K562 (cell line): ENCODE results near the gene CDIPT. TPM values are rescaled to one million over a fixed set of nuclear protein-coding genes. Genes with fewer than 3 reads are reported as not detected.

Source experiments
- ATAC-seq: fragments of 200-7000 bp; cut with Tn5 transposase; 3 replicates; pipeline ENCODE4 v1.9.1; 2020; ENCODE audit warnings: moderate library complexity
- BruUV-seq: library from RNA; stranded (reverse); fragments of 400-500 nt; replicated peaks from 2 replicates; lab custom pipeline; 2021; lab: Mats Ljungman, UMichigan
- CTCF ChIA-PET: fragments of 300-600 bp; formaldehyde crosslinking; extraction: SDS; loops from one replicate; lab custom pipeline; 2021; ENCODE audit warnings: low intra/inter-chr PET ratio; lab: Yijun Ruan, JAX
- POLR2A ChIA-PET: fragments of 300-600, 350-650 bp; sonication (Branson Sonifier 250); formaldehyde crosslinking; extraction: SDS; loops from one replicate; lab custom pipeline; 2021; ENCODE audit warnings: antibody characterized with exemption, inconsistent platforms; lab: Yijun Ruan, JAX
- DNase-seq, 4 experiments: peaks; one replicate each; pipeline versions ENCODE4 v3.0.0 to v3.0.0-alpha.2; 2011 to 2018; ENCODE audit warnings: low spot score in 3 of 4, mixed read lengths in 3 of 4; ENCODE audit errors: extremely low read depth in 1 of 4
- FAIRE-seq: peaks from 2 replicates; lab custom pipeline; 2011; peaks lifted over from hg19 to GRCh38; lab: Jason Lieb, UNC
- H2AFZ ChIP-seq: 2 replicates; pipeline ENCODE4 v1.6.0; 2011; ENCODE audit warnings: low read depth, low read length, control low read depth, inconsistent platforms
- H3K27ac ChIP-seq: fragments of 200-600 bp; 3 replicates; pipeline ENCODE4 v1.8.0; 2011; ENCODE audit warnings: low read depth, mild to moderate bottlenecking, control low read depth, inconsistent platforms, low read length, moderate library complexity, mixed read lengths; ENCODE audit errors: extremely low read depth
- H3K27me3 ChIP-seq, 2 experiments: fragments of 300-600 bp in 1 of 2; 2 replicates in 1 of 2; 3 replicates in 1 of 2; pipeline versions ENCODE4 v1.6.0 to v1.8.0; 2011; ENCODE audit warnings: inconsistent platforms in 2 of 2, low read length in 2 of 2, mild to moderate bottlenecking in 1 of 2, mixed read lengths in 1 of 2, moderate library complexity in 1 of 2; ENCODE audit not compliant: control insufficient read depth in 2 of 2, insufficient read depth in 2 of 2
- H3K36me3 ChIP-seq: fragments of 300-600 bp; 3 replicates; pipeline ENCODE4 v1.8.0; 2011; ENCODE audit warnings: mild to moderate bottlenecking, low read length, inconsistent platforms; ENCODE audit not compliant: control insufficient read depth, insufficient read depth
- H3K4me1 ChIP-seq, 2 experiments: fragments of 200-600 bp in 1 of 2; replicated peaks in 1 of 2; 2 replicates in 1 of 2; 3 replicates in 1 of 2; pipeline versions ENCODE4 v1.5.1 to v1.8.0; 2011; ENCODE audit warnings: inconsistent platforms in 2 of 2, low read length in 2 of 2, mild to moderate bottlenecking in 1 of 2, mixed read lengths in 1 of 2, moderate library complexity in 1 of 2; ENCODE audit not compliant: control insufficient read depth in 2 of 2, insufficient read depth in 2 of 2
- H3K4me2 ChIP-seq: 2 replicates; pipeline ENCODE4 v1.6.1; 2011; ENCODE audit warnings: low read length, control low read depth, inconsistent platforms, mixed read lengths; ENCODE audit not compliant: insufficient read depth
- H3K4me3 ChIP-seq: fragments of 200-600 bp; sonication (generic), shearing (Covaris generic); 2 replicates; pipeline ENCODE4 v1.5.1; 2016; ENCODE audit warnings: control low read depth, inconsistent platforms
- H3K79me2 ChIP-seq: fragments of 200-600 bp; 3 replicates; pipeline ENCODE4 v1.8.0; 2011; ENCODE audit warnings: low read length, inconsistent platforms; ENCODE audit not compliant: control insufficient read depth, insufficient read depth
- H3K9ac ChIP-seq, 2 experiments: 2 replicates each; pipeline versions ENCODE4 v1.6.0 to v1.6.1; 2011; ENCODE audit warnings: low read depth in 2 of 2, low read length in 2 of 2, control low read depth in 1 of 2, inconsistent platforms in 1 of 2, mild to moderate bottlenecking in 1 of 2, mixed read lengths in 1 of 2; ENCODE audit not compliant: insufficient read depth in 1 of 2
- H3K9me1 ChIP-seq: one replicate; pipeline ENCODE4 v1.6.0; 2011; ENCODE audit warnings: inconsistent platforms, mild to moderate bottlenecking, low read length, moderate library complexity; ENCODE audit not compliant: control insufficient read depth, insufficient read depth
- H3K9me3 ChIP-seq: replicated peaks from 2 replicates; pipeline ENCODE4 v1.5.1; 2011; ENCODE audit warnings: low read depth, low read length, inconsistent platforms; ENCODE audit not compliant: control insufficient read depth, insufficient read depth
- H4K20me1 ChIP-seq: replicated peaks from 2 replicates; pipeline ENCODE4 v1.6.1; 2011; ENCODE audit warnings: low read length, inconsistent platforms, mixed read lengths; ENCODE audit not compliant: control insufficient read depth, insufficient read depth
- ARID4B ChIP-seq: sonication (generic); formaldehyde crosslinking; IDR thresholded peaks from 2 replicates; pipeline ENCODE4 v1.8.0; 2022; ENCODE audit warnings: mild to moderate bottlenecking, missing genetic modification reagents
- CHD1 ChIP-seq: fragments of 200-600 bp; sonication (generic); IDR thresholded peaks from one replicate; pipeline ENCODE4 v1.6.1; 2012; ENCODE audit warnings: mild to moderate bottlenecking, moderate library complexity, low read length, inconsistent platforms
- GABPB1 ChIP-seq: sonication (generic); formaldehyde crosslinking; IDR thresholded peaks from 2 replicates; pipeline ENCODE4 v1.8.0; 2022; ENCODE audit warnings: mild to moderate bottlenecking, missing genetic modification reagents
- KAT7 ChIP-seq: sonication (generic); formaldehyde crosslinking; IDR thresholded peaks from 2 replicates; pipeline ENCODE4 v1.8.0; 2022; ENCODE audit warnings: missing genetic modification reagents, mild to moderate bottlenecking, borderline replicate concordance
- NR2F6 ChIP-seq: fragments of 450-650 bp; formaldehyde crosslinking; IDR thresholded peaks from 2 replicates; pipeline ENCODE4 v1.4.0; 2020; ENCODE audit warnings: mild to moderate bottlenecking
- NR3C1 ChIP-seq: sonication (generic); formaldehyde crosslinking; IDR thresholded peaks from 2 replicates; pipeline ENCODE4 v1.8.1; 2022; ENCODE audit warnings: missing genetic modification reagents
- POLR2G ChIP-seq: fragments of 200-400 bp; formaldehyde crosslinking; IDR thresholded peaks from 2 replicates; pipeline ENCODE4 v1.6.1; 2017; ENCODE audit warnings: low read depth, mild to moderate bottlenecking, antibody characterized with exemption, low read length, moderate library complexity
- PTBP1 ChIP-seq: fragments of 200-400 bp; formaldehyde crosslinking; IDR thresholded peaks from 2 replicates; pipeline ENCODE4 v1.6.1; 2017; ENCODE audit warnings: low read depth, low read length
- RAD51 ChIP-seq: fragments of 450-650 bp; IDR thresholded peaks from 2 replicates; pipeline ENCODE4 v1.7.1; 2016; ENCODE audit warnings: low read depth, mild to moderate bottlenecking, borderline replicate concordance
- RBBP5 ChIP-seq: fragments of 200-600 bp; sonication (generic); IDR thresholded peaks from 2 replicates; pipeline ENCODE4 v1.6.1; 2012; ENCODE audit warnings: borderline replicate concordance, mild to moderate bottlenecking, low read length, control low read depth, inconsistent platforms; ENCODE audit not compliant: insufficient read depth, poor library complexity, severe bottlenecking
- RBFOX2 ChIP-seq: fragments of 200-400 bp; formaldehyde crosslinking; IDR thresholded peaks from 2 replicates; pipeline ENCODE4 v1.6.1; 2017; ENCODE audit warnings: low read depth, mild to moderate bottlenecking, low read length, moderate library complexity
- SMARCA5 ChIP-seq: fragments of 450-650 bp; IDR thresholded peaks from 2 replicates; pipeline ENCODE4 v1.6.1; 2016
- SMARCE1 ChIP-seq: fragments of 450-650 bp; IDR thresholded peaks from 2 replicates; pipeline ENCODE4 v1.7.1; 2016; ENCODE audit warnings: mild to moderate bottlenecking
- SUPT5H ChIP-seq: fragments of 450-650 bp; IDR thresholded peaks from 2 replicates; pipeline ENCODE4 v1.6.1; 2016
- ZBTB7A ChIP-seq: IDR thresholded peaks from 2 replicates; pipeline ENCODE4 v1.6.1; 2011; ENCODE audit warnings: low read depth, mild to moderate bottlenecking, low read length, moderate library complexity, borderline replicate concordance; ENCODE audit not compliant: control insufficient read depth
- ZNF740 ChIP-seq, 3 experiments: fragments of 200-800 bp in 1 of 3; sonication (Bioruptor generic) in 1 of 3; sonication (generic) in 1 of 3; formaldehyde crosslinking in 1 of 3; IDR thresholded peaks; 2 replicates each; pipeline versions ENCODE4 v1.6.1 to v1.8.0; 2016 to 2022; ENCODE audit warnings: mild to moderate bottlenecking in 2 of 3, missing compliant biosample characterization in 2 of 3, missing genetic modification characterization in 2 of 3, missing genetic modification reagents in 1 of 3
- WGBS: fragments of 100-300 bp; shearing (Covaris generic); methylation state at CpG from one replicate; pipeline ENCODE4 v1.1.6; 2016; ENCODE audit warnings: low coverage, mixed read lengths; ENCODE audit not compliant: insufficient coverage; ENCODE audit errors: missing lambda C conversion rate; 5-methylcytosine and 5-hydroxymethylcytosine counted together
- in situ Hi-C: fragments of 300-500 bp; cut with MboI; formaldehyde crosslinking; loops from 4 replicates; pipeline ENCODE4 v1.15.0; 2018; ENCODE audit warnings: inconsistent platforms, mixed read lengths
- intact Hi-C: fragments of 100-400 bp; cut with micrococcal nuclease; formaldehyde crosslinking; loops from 2 replicates; pipeline ENCODE4 v1.14.2; 2022
- polyA plus RNA-seq, 8 experiments: library from polyadenylated mRNA; depleted of rRNA in 4 of 8; stranded (reverse) in 5 of 8; unstranded in 3 of 8; fragments of >200 nt; fragmentation: Nextera tagmentation in 2 of 8; fragmentation: Illumina TruSeq in 1 of 8; extraction: Ambion mirVana in 2 of 8; extraction: Trizol in 1 of 8; gene quantifications; 2 replicates each; pipeline versions ENCODE4 v1.2.1 to v1.2.3, GENCODE V29; 2011 to 2014; ENCODE audit warnings: inconsistent platforms in 1 of 8, missing spikeins in 1 of 8
- total RNA-seq, 7 experiments: library from RNA; depleted of rRNA in 6 of 7; stranded (reverse); fragments of >200 nt in 6 of 7; fragmentation: Illumina TruSeq in 2 of 7; extraction: Trizol in 2 of 7; gene quantifications; 2 replicates each; pipeline versions ENCODE4 v1.2.1 to v1.2.3, GENCODE V29; 2011 to 2021; ENCODE audit warnings: low replicate concordance in 1 of 7

The CDIPT gene
- total and polyA plus RNA-seq, 9 of the 15 experiments (the other 6 are each of a cell fraction or from before 2014, with no cell fraction given), result 1.3 to 37.0 (median 23.0) TPM

GRCh38 chr16:29809031-29809747 lies 53.8 kb downstream of the CDIPT start:
- H3K36me3 ChIP-seq, result peaks cover 42% of the 10 kb centered on the region
- peak overlapping the region; percentile 60 for H3K4me3 ChIP-seq
- in situ Hi-C loops (no loop called here), intact Hi-C loops (no loop called here)
- POLR2A ChIA-PET, result interaction anchor here (0.7 to 1.2 kb wide), 3 partner anchors 10 to 49 kb away, joined by 3 read pairs; no protein-coding TSS in a partner anchor
- H3K9me3 ChIP-seq, result no peaks in the 10 kb centered on the region
- H2AFZ ChIP-seq, result no peak overlapping the region
- ATAC-seq (no peak), FAIRE-seq (no peak), DNase-seq (peak in 1 of 4 experiments; percentile 27)
- H3K9ac ChIP-seq, result peak overlapping the region; percentile 84 to 100
- peaks cover 42 to 80% of the 10 kb centered on the region in 2 experiments for H3K4me1 ChIP-seq
- CTCF ChIA-PET, result no interaction called here
- peaks cover 23% of the 10 kb centered on the region; the same call in 1 of the 2 replicates for H4K20me1 ChIP-seq
- peak overlapping the region; percentile 91 for H3K4me2 ChIP-seq
- 36% methylated on average over 23 of the region's 31 CpGs for WGBS
- peaks cover 44% of the 10 kb centered on the region for H3K79me2 ChIP-seq
- H3K27me3 ChIP-seq, result no peaks in the 10 kb centered on the region
- BruUV-seq, result no TSS peak
- no peaks in the 10 kb centered on the region for H3K9me1 ChIP-seq
- peak overlapping the region; percentile 88 for H3K27ac ChIP-seq
- TF ChIP-seq ARID4B (CRISPR knock-in tag) (peak; percentile 25; the same call in 1 of the 2 replicates), ZBTB7A (peak; percentile 59; the same call in 1 of the 2 replicates), KAT7 (CRISPR knock-in tag) (peak; percentile 40; the same call in 1 of the 2 replicates), CHD1 (peak; percentile 17), RBFOX2 (peak; percentile 62), ZNF740 (CRISPR knock-in tag; IDR thresholded peaks at IDR 0.05) (0 out of 2 replicates have a peak, but pooled peaks have one; percentile 8), ZNF740 (tag; IDR thresholded peaks at IDR 0.05) (no peak), NR3C1 (CRISPR knock-in tag) (0 out of 2 replicates have a peak, but pooled peaks have one; percentile 27), SUPT5H (no peak), SMARCA5 (no peak), NR2F6 (no peak), RAD51 (no peak), POLR2G (peak; percentile 72), GABPB1 (CRISPR knock-in tag) (0 out of 2 replicates have a peak, but pooled peaks have one; percentile 33), PTBP1 (no peak), SMARCE1 (no peak), RBBP5 (peak; percentile 44)
